Activated CD4-positive, alpha-beta T cell treated with anti-CD3 and anti-CD28 coated beads, Interleukin-2, amount 50 U/mL, for 48 hours (primary cell): ENCODE measurements around the gene LRBA.

Source experiments
- DNase-seq, 2 experiments: peaks; one replicate each; pipeline ENCODE4 v3.0.0-alpha.2; 2020

LRBA gene

GRCh38 chr4:150461957-150462356 lies 553.1 kb downstream of the LRBA start:
- no peak for DNase-seq

GRCh38 chr4:150457802-150458201 lies 557.3 kb downstream of the LRBA start:
- DNase-seq = no peak

- no peak for DNase-seq
Measured at GRCh38 chr4:150451883-150452282, 563.2 kb downstream of the LRBA start.

GRCh38 chr4:150447356-150447755 lies 567.7 kb downstream of the LRBA start:
- no peak for DNase-seq

- DNase-seq = no peak
Measured at GRCh38 chr4:150439451-150439933, 575.6 kb downstream of the LRBA start.

- no peak for DNase-seq
Measured at GRCh38 chr4:150436598-150437370, 578.3 kb downstream of the LRBA start.

- DNase-seq = no peak
Measured at GRCh38 chr4:150431221-150431620, 583.9 kb downstream of the LRBA start.

GRCh38 chr4:150425161-150425560 lies 589.9 kb downstream of the LRBA start:
- no peak for DNase-seq

GRCh38 chr4:150423503-150423902 lies 591.6 kb downstream of the LRBA start:
- DNase-seq = no peak

GRCh38 chr4:150423074-150423473 lies 592.0 kb downstream of the LRBA start:
- no peak for DNase-seq

- no peak for DNase-seq
Measured at GRCh38 chr4:150421612-150422011, 593.5 kb downstream of the LRBA start.

- no peak for DNase-seq
Measured at GRCh38 chr4:150419939-150420338, 595.1 kb downstream of the LRBA start.

GRCh38 chr4:150418757-150419410 lies 596.2 kb downstream of the LRBA start:
- no peak for DNase-seq

GRCh38 chr4:150415213-150415612 lies 599.9 kb downstream of the LRBA start:
- DNase-seq = no peak

- DNase-seq = no peak
Measured at GRCh38 chr4:150411520-150411919, 603.6 kb downstream of the LRBA start.

GRCh38 chr4:150402871-150403272 lies 612.2 kb downstream of the LRBA start:
- no peak for DNase-seq

- DNase-seq = no peak
Measured at GRCh38 chr4:150401083-150401687, 613.9 kb downstream of the LRBA start.

GRCh38 chr4:150395872-150396271 lies 619.2 kb downstream of the LRBA start:
- DNase-seq = peak in 1 of 2 experiments; percentile 40

GRCh38 chr4:150394046-150394445 lies 621.0 kb downstream of the LRBA start:
- no peak for DNase-seq

- no peak for DNase-seq
Measured at GRCh38 chr4:150391052-150391451, 624.0 kb downstream of the LRBA start.

GRCh38 chr4:150390531-150390910 lies 624.6 kb downstream of the LRBA start:
- DNase-seq = no peak

GRCh38 chr4:150389896-150390530 lies 625.1 kb downstream of the LRBA start:
- no peak for DNase-seq

- DNase-seq = no peak
Measured at GRCh38 chr4:150387981-150388380, 627.1 kb downstream of the LRBA start.
